ENCODE data around the gene ADH7. TPM values are rescaled to one million over a fixed set of nuclear protein-coding genes. Genes with fewer than 3 reads are reported as not detected.

Gene ADH7
- total RNA-seq, 3 donors from 2014 or later, result not detected

- ATAC-seq, result no peak
- no peak for DNase-seq
- no peaks in the 10 kb centered on the region for H3K4me1 ChIP-seq (ENCODE audit: low read depth)
- no peaks in the 10 kb centered on the region for H3K9me3 ChIP-seq
- H3K4me3 ChIP-seq, result no peak overlapping the region
- TF ChIP-seq, protein P1, sequence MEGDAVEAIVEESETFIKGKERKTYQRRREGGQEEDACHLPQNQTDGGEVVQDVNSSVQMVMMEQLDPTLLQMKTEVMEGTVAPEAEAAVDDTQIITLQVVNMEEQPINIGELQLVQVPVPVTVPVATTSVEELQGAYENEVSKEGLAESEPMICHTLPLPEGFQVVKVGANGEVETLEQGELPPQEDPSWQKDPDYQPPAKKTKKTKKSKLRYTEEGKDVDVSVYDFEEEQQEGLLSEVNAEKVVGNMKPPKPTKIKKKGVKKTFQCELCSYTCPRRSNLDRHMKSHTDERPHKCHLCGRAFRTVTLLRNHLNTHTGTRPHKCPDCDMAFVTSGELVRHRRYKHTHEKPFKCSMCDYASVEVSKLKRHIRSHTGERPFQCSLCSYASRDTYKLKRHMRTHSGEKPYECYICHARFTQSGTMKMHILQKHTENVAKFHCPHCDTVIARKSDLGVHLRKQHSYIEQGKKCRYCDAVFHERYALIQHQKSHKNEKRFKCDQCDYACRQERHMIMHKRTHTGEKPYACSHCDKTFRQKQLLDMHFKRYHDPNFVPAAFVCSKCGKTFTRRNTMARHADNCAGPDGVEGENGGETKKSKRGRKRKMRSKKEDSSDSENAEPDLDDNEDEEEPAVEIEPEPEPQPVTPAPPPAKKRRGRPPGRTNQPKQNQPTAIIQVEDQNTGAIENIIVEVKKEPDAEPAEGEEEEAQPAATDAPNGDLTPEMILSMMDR (IDR thresholded peaks at IDR 0.05), result no peak
- no peaks in the 10 kb centered on the region for H3K36me3 ChIP-seq (ENCODE audit: low read depth)
- intact Hi-C loops (cut with DNase I, micrococcal nuclease), result no loop called here
Observed at GRCh38 chr4:99458911-99459447, 23.8 kb upstream of the ADH7 start.

DNA sequence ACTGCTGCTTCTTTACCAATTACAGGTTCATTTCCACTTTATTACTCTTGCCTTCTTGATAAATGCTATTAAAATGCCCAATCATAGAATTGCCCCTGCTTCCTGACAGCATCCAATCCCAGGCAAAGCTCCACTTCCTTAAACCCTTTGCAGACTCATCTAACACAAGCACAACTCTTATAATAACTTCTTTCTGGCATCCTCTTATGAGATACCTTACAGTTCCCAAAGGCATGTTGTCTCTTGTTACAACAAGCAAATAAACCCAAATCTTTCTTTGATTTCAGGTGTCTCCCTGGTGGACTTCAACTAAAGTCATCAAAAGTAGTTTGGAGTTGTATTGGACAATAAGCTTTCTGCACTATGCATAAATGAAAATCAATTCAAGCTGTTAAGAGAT, 22.5 kb upstream of the ADH7 start:
- ATAC-seq (no peak), DNase-seq (no peak)
- intact Hi-C loops (cut with DNase I, micrococcal nuclease), result no loop called here
- Histone ChIP-seq H3K36me3 (ENCODE audit: low read depth) (no peaks in the 10 kb centered on the region), H3K4me3 (no peak overlapping the region), H3K4me1 (ENCODE audit: low read depth) (no peaks in the 10 kb centered on the region), H3K9me3 (peaks cover 4% of the 10 kb centered on the region)
- TF ChIP-seq, protein P1 (IDR thresholded peaks at IDR 0.05), result no peak

DNA sequence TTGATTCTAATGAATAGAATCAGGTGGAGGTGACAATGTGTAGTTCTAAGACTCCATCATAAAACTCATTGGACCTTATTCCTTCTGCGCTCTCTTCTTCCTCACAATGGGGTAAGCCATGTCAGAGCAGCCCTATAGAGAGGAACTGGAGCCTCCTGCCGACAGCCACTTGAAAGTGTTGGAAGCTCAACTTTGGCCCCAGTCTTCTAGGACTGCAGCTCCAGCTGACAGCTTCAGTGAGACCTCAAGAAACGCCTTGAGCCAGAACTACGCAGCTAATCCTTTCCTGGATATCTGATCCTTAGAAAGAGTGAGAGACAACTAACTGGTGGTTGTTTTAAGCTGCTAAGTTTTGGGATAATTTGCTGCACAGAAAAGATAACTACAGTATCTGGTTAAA, 22.1 kb upstream of the ADH7 start:
- H3K9me3 ChIP-seq, result peaks cover 8% of the 10 kb centered on the region
- DNase-seq (no peak), ATAC-seq (no peak)
- H3K36me3 ChIP-seq (ENCODE audit: low read depth), result no peaks in the 10 kb centered on the region
- H3K4me3 ChIP-seq, result no peak overlapping the region
- intact Hi-C loops (cut with DNase I, micrococcal nuclease), result no loop called here
- TF ChIP-seq, protein P1 (IDR thresholded peaks at IDR 0.05), result no peak
- no peaks in the 10 kb centered on the region for H3K4me1 ChIP-seq (ENCODE audit: low read depth)

GRCh38 chr4:99447513-99447912, 12.4 kb upstream of the ADH7 start:
- TF ChIP-seq, protein P1 (IDR thresholded peaks at IDR 0.05), result no peak
- no peak overlapping the region for H3K4me3 ChIP-seq
- ATAC-seq (no peak), DNase-seq (no peak)
- H3K9me3 ChIP-seq, result peaks cover 7% of the 10 kb centered on the region
- H3K4me1 ChIP-seq (ENCODE audit: low read depth), result no peaks in the 10 kb centered on the region
- no peaks in the 10 kb centered on the region for H3K36me3 ChIP-seq (ENCODE audit: low read depth)
- intact Hi-C loops (cut with DNase I, micrococcal nuclease), result no loop called here

- no peaks in the 10 kb centered on the region for H3K4me1 ChIP-seq (ENCODE audit: low read depth)
- TF ChIP-seq, protein P1 (IDR thresholded peaks at IDR 0.05), result no peak
- peaks cover 4% of the 10 kb centered on the region for H3K9me3 ChIP-seq
- intact Hi-C loops (cut with DNase I, micrococcal nuclease), result no loop called here
- ATAC-seq (no peak), DNase-seq (no peak)
- H3K4me3 ChIP-seq, result no peak overlapping the region
- H3K36me3 ChIP-seq (ENCODE audit: low read depth), result no peaks in the 10 kb centered on the region
Observed at GRCh38 chr4:99447079-99447478, 11.9 kb upstream of the ADH7 start.

GRCh38 chr4:99438405-99438780, 3.3 kb upstream of the ADH7 start:
- H3K4me1 ChIP-seq (ENCODE audit: low read depth), result no peaks in the 10 kb centered on the region
- no peak for DNase-seq
- H3K9me3 ChIP-seq, result no peaks in the 10 kb centered on the region
- intact Hi-C loops (cut with DNase I, micrococcal nuclease), result no loop called here
- no peaks in the 10 kb centered on the region for H3K36me3 ChIP-seq (ENCODE audit: low read depth)
- ATAC-seq, result no peak
- no peak overlapping the region for H3K4me3 ChIP-seq
- TF ChIP-seq, protein P1 (IDR thresholded peaks at IDR 0.05), result no peak

Measured in mucosa of descending colon (tissue), 3 donors.